Measurements from ENCODE around the gene RNASEH2B.

GRCh38 chr13:50928102-50928501 is 18.5 kb downstream of the RNASEH2B start:
- TF ChIP-seq TCF7 (CRISPR knock-in tag; IDR thresholded peaks at IDR 0.05; ENCODE audit: low read depth): no peak
- TF ChIP-seq CTCF (IDR thresholded peaks at IDR 0.05): no peak
- no peak for TF ChIP-seq AFF4 (CRISPR knock-in tag; IDR thresholded peaks at IDR 0.05; ENCODE audit: borderline replicate concordance)
- no peak for TF ChIP-seq CREM (CRISPR knock-in tag; IDR thresholded peaks at IDR 0.05)
- TF ChIP-seq ZNF281 (CRISPR knock-in tag; IDR thresholded peaks at IDR 0.05): no peak
- TF ChIP-seq IRF1 (CRISPR knock-in tag; IDR thresholded peaks at IDR 0.05): no peak
- TF ChIP-seq RELA (CRISPR knock-in tag; IDR thresholded peaks at IDR 0.05; ENCODE audit: borderline replicate concordance): no peak
- no peak for TF ChIP-seq ZNF232 (CRISPR knock-in tag; IDR thresholded peaks at IDR 0.05)
- TF ChIP-seq ZNF317 (CRISPR knock-in tag; IDR thresholded peaks at IDR 0.05; ENCODE audit: borderline replicate concordance, low read depth): no peak
